ENCODE results near the gene GRM4. TPM values are rescaled to one million over a fixed set of nuclear protein-coding genes. Genes with fewer than 3 reads are reported as not detected.

GRM4 gene
- total RNA-seq, 1 donor from 2014 or later, result not detected

DNA sequence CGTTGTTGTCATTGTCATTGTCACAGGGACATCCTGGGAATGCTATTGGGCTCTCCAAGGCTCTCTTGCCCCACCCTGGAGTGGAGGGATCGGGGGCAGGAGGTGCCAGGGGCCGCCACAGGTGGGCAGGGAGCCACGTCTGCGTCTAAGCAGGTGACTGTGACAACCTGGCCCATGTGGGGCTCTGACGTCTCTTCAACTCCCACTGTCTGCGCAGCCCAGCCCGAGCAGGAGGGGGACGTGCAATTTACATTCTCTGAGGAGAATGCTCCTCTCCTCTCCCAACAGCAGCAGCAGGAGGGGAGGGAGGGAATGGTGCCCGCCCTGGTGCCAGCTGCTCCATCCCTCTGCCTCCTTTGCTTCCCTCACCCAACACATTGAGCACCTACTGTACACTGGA, 50.1 kb downstream of the GRM4 start:
- H3K27me3 ChIP-seq, result no peaks in the 10 kb centered on the region

DNA sequence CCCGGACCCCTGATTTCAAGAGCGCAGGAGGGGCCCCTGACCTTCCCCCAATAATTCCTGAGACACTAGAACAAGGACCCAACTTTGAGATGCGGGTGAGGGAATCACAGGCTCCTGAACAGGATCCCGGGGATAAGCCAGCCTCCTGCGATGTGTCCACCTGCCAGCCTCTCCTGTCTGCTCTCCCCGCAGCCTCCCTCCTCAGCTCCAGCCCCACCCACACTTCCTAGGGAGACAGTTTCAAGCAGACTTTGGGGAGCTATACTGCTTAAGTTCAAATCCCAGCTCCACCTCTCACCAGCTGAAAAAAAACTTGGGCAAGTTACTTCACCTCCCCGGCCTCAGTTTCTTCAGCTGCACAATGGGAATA, 50.8 kb downstream of the GRM4 start:
- Histone ChIP-seq H3K9me3 (no peaks in the 10 kb centered on the region), H3K36me3 (no peaks in the 10 kb centered on the region), H3K27ac (no peak overlapping the region), H3K4me1 (no peaks in the 10 kb centered on the region), H3K27me3 (no peaks in the 10 kb centered on the region), H3K4me3 (no peak overlapping the region)
- intact Hi-C loops (cut with DNase I), result no loop called here
- TF ChIP-seq, protein P1, sequence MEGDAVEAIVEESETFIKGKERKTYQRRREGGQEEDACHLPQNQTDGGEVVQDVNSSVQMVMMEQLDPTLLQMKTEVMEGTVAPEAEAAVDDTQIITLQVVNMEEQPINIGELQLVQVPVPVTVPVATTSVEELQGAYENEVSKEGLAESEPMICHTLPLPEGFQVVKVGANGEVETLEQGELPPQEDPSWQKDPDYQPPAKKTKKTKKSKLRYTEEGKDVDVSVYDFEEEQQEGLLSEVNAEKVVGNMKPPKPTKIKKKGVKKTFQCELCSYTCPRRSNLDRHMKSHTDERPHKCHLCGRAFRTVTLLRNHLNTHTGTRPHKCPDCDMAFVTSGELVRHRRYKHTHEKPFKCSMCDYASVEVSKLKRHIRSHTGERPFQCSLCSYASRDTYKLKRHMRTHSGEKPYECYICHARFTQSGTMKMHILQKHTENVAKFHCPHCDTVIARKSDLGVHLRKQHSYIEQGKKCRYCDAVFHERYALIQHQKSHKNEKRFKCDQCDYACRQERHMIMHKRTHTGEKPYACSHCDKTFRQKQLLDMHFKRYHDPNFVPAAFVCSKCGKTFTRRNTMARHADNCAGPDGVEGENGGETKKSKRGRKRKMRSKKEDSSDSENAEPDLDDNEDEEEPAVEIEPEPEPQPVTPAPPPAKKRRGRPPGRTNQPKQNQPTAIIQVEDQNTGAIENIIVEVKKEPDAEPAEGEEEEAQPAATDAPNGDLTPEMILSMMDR (IDR thresholded peaks at IDR 0.05), result no peak
- no peak for DNase-seq (ENCODE audit: low spot score in 2 of 2)

More for the DNA sequence above, 50.1 kb downstream of the GRM4 start:
- H3K27ac ChIP-seq, result no peak overlapping the region
- no peak overlapping the region for H3K4me3 ChIP-seq
- no peak for DNase-seq (ENCODE audit: low spot score in 2 of 2)
- intact Hi-C loops (cut with DNase I), result no loop called here
- TF ChIP-seq, protein P1 (IDR thresholded peaks at IDR 0.05), result no peak
- H3K36me3 ChIP-seq, result no peaks in the 10 kb centered on the region
- H3K9me3 ChIP-seq, result no peaks in the 10 kb centered on the region
- H3K4me1 ChIP-seq, result no peaks in the 10 kb centered on the region

DNA sequence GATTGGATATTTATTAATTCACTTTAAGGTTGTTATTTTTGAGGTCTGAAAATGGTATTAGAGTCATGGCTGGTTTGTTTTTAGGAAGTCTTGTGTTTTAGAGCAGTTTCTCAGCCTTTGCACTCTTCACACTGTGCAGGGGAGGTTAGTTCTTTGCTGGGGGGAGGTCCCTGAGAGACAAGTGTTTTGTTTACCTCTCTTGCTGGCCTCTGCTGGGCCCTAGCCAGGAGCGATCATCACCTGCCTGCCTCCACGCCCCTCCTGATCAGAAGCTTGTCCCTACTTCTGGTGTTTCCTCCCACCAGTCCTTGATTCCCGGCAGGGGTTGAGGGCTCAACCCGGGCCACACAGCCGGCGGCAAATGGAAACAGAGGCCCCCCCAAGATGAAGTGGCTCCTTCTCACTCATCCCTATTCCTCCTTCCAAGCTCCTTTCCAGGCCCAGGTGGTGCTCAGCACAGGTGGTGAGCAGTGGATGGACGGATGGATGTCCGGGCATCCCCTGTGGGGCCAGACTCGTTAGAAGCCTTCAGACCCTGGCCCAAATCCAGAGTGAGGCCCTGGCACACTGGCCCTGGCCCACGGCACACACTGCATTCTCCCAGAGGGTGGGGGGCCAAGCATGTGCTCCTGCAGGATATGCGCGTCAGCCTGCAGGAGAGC, 51.3 kb downstream of the GRM4 start:
- no peaks in the 10 kb centered on the region for H3K27me3 ChIP-seq
- no peaks in the 10 kb centered on the region for H3K9me3 ChIP-seq
- H3K36me3 ChIP-seq, result no peaks in the 10 kb centered on the region
- no peak overlapping the region for H3K4me3 ChIP-seq
- intact Hi-C loops (cut with DNase I), result no loop called here
- H3K27ac ChIP-seq, result no peak overlapping the region
- no peak for DNase-seq (ENCODE audit: low spot score in 2 of 2)
- H3K4me1 ChIP-seq, result no peaks in the 10 kb centered on the region
- TF ChIP-seq, protein P1 (IDR thresholded peaks at IDR 0.05), result no peak

DNA sequence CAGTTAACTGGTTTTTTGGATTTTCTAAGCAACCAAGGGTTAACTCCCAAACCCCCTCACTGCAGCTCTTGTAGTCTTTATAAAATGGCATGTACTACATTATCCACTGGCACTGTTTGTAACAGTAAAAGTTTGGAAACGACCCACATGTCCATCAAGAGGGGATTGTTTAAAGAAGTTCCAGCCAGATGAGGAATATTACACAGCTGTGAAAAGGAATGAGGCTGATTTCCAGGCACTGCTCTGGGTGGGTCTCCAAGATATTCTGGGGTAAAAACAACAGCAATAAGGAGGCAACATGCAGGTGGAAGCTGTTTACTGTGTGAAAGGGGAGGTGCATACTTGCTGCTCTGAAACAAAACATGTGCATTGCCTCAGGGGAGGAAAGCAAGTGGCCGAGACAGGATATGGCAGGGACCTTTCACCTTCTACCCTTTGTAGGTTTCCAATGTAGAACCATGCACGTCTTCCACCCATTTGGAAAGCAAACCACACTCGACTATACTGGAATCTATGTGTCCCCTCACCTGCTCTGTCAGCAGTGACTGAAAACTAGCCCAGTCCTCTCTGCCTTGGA, 51.9 kb downstream of the GRM4 start:
- Histone ChIP-seq H3K9me3 (no peaks in the 10 kb centered on the region), H3K27ac (no peak overlapping the region), H3K4me1 (no peaks in the 10 kb centered on the region), H3K36me3 (no peaks in the 10 kb centered on the region), H3K27me3 (no peaks in the 10 kb centered on the region), H3K4me3 (no peak overlapping the region)
- intact Hi-C loops (cut with DNase I), result no loop called here
- DNase-seq (ENCODE audit: low spot score in 2 of 2), result no peak
- TF ChIP-seq, protein P1 (IDR thresholded peaks at IDR 0.05), result no peak

DNA sequence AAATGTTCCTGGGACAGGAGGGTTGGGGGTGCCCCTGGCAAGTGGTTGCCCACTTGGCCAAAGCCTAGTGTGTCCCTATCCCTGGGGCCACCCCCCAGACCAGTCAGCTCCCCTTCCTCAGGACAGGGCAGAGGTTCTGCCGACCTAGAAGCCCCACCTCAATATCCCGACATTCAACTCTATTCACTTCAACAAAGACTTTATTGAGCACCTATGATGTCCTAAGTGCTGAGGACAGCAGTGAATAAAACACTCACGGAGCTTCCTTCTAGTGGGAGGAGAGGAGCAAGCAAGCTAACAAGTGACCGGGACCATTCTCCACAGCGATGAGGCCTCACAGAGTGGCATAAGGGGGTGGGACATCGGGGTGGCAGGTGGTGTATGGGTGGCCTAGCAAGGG, 52.7 kb downstream of the GRM4 start:
- H3K4me3 ChIP-seq, result no peak overlapping the region
- intact Hi-C loops (cut with DNase I), result no loop called here
- DNase-seq (ENCODE audit: low spot score in 2 of 2), result no peak
- no peaks in the 10 kb centered on the region for H3K27me3 ChIP-seq
- no peaks in the 10 kb centered on the region for H3K36me3 ChIP-seq
- H3K4me1 ChIP-seq, result no peaks in the 10 kb centered on the region
- TF ChIP-seq, protein P1 (IDR thresholded peaks at IDR 0.05), result no peak
- H3K9me3 ChIP-seq, result no peaks in the 10 kb centered on the region
- no peak overlapping the region for H3K27ac ChIP-seq
